Nephron (organoid): Measurements from ENCODE around the gene ZNF837.

Experiments
- H3K27ac Mint-ChIP-seq, 3 experiments: 2 replicates each; pipeline ENCODE4 v1.8.0; 2020; ENCODE audit warnings: mixed read lengths in 3 of 3, mild to moderate bottlenecking in 2 of 3, moderate library complexity in 1 of 3
- H3K27me3 Mint-ChIP-seq: 2 replicates; pipeline ENCODE4 v1.8.0; 2021; ENCODE audit warnings: low read depth, mild to moderate bottlenecking, moderate library complexity, mixed read lengths
- H3K36me3 Mint-ChIP-seq: 2 replicates; pipeline ENCODE4 v1.8.0; 2020; ENCODE audit warnings: low read depth, mixed read lengths
- H3K4me1 Mint-ChIP-seq: 2 replicates; pipeline ENCODE4 v1.8.0; 2020; ENCODE audit warnings: mixed read lengths
- H3K4me3 Mint-ChIP-seq, 3 experiments: 2 replicates each; pipeline ENCODE4 v1.8.0; 2020; ENCODE audit warnings: mild to moderate bottlenecking in 3 of 3, mixed read lengths in 3 of 3, moderate library complexity in 2 of 3
- H3K9me3 Mint-ChIP-seq: 2 replicates; pipeline ENCODE4 v1.8.0; 2020; ENCODE audit warnings: mixed read lengths
- CTCF ChIP-seq, 3 experiments: fragments of 200-600 bp; sonication (generic); IDR thresholded peaks; one replicate each; pipeline ENCODE4 v1.5.0; 2021; ENCODE audit warnings: antibody characterized with exemption in 3 of 3; ENCODE audit not compliant: unreplicated experiment in 3 of 3

The ZNF837 gene

GRCh38 chr19:58357481-58358145 is 23.2 kb downstream of the ZNF837 start:
- Mint-ChIP-seq H3K36me3 (peaks cover 4% of the 10 kb centered on the region), H3K27ac (no peak overlapping the region), H3K27me3 (no peaks in the 10 kb centered on the region), H3K4me1 (no peaks in the 10 kb centered on the region), H3K9me3 (no peaks in the 10 kb centered on the region), H3K4me3 (no peak overlapping the region)
- no peak for TF ChIP-seq CTCF (IDR thresholded peaks at IDR 0.05; ENCODE audit: unreplicated experiment in 3 of 3)

DNA sequence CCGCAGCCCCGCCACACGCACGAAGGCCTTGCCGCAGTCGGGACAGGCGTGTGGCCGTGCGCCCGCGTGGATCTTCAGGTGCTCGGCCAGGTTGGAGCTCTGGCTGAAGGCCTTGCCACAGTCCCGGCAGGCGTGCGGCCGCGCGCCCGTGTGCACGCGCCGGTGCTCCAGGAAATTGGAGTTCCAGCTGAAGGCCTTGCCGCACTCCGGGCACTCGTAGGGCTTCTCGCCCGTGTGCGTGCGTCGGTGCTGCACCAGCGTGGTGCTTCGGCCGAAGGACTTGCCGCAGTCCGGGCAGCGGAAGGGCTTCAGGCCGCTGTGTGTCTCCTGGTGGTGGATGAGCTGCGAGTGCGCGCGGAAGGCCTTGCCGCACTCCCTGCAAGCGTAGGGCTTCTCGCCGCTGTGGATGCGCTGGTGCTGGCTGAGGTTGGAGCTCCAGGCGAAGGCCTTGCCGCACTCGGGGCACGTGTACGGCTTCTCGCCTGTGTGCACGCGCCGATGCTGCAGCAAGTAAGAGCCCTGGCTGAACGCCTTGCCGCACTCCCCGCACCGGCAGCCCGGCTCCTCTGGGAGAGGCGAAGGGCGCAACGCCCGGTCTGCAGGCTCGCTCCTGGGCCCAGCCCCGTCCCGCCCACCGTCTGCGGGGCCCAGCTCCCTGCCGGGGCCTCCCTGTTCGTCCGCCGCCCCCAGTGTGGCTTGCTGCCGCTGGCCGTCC is 23.9 kb downstream of the ZNF837 start:
- H3K27ac Mint-ChIP-seq, result no peak overlapping the region
- no peaks in the 10 kb centered on the region for H3K27me3 Mint-ChIP-seq
- no peaks in the 10 kb centered on the region for H3K9me3 Mint-ChIP-seq
- H3K4me3 Mint-ChIP-seq, result no peak overlapping the region
- no peaks in the 10 kb centered on the region for H3K4me1 Mint-ChIP-seq
- no peak for TF ChIP-seq CTCF (IDR thresholded peaks at IDR 0.05; ENCODE audit: unreplicated experiment in 3 of 3)
- peaks cover 4% of the 10 kb centered on the region for H3K36me3 Mint-ChIP-seq

DNA sequence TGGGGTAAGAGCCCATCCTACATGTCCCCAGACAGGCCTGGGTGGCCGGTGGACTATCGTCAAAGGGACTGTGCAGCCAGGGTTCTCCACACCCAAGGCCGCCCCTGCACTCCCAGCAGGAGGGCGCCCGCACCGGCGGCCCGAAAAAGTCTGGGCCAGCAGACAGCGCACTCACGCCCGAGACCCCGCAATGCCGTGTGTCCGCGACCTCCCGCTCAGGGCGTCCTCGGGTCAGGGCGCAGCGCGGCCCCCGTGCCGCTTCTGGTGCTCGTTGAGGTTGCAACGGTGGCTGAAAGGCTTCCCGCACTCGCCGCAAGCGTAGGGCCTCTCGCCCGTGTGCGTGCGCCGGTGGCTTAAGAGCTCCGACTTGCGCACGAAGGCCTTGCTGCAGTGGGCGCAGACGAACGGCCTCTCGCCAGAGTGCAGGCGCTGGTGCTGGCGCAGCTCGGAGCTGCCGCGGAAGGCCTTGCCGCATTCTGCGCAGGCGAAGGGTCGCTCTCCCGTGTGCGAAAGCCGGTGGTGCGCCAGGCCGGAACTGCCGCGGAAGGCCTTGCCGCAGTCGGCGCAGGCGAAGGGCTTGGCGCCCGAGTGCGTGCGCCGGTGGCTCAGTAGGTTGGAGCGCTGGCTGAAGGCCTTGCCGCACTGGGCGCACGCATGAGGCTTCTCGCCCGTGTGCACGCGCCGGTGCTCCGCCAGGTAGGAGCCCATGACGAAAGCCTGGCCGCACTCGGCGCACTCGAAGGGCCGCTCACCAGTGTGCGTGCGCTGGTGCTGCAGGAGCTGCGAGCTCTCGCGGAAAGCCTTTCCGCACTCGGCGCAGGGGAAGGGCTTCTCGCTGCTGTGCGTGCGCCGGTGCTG is 24.7 kb downstream of the ZNF837 start:
- no peak overlapping the region for H3K27ac Mint-ChIP-seq
- no peak overlapping the region for H3K4me3 Mint-ChIP-seq
- no peaks in the 10 kb centered on the region for H3K27me3 Mint-ChIP-seq
- H3K4me1 Mint-ChIP-seq, result no peaks in the 10 kb centered on the region
- no peak for TF ChIP-seq CTCF (IDR thresholded peaks at IDR 0.05; ENCODE audit: unreplicated experiment in 3 of 3)
- peaks cover 4% of the 10 kb centered on the region for H3K36me3 Mint-ChIP-seq
- no peaks in the 10 kb centered on the region for H3K9me3 Mint-ChIP-seq

- Mint-ChIP-seq H3K4me1 (no peaks in the 10 kb centered on the region), H3K9me3 (no peaks in the 10 kb centered on the region), H3K27me3 (no peaks in the 10 kb centered on the region), H3K36me3 (peaks cover 4% of the 10 kb centered on the region), H3K4me3 (no peak overlapping the region), H3K27ac (no peak overlapping the region)
- no peak for TF ChIP-seq CTCF (IDR thresholded peaks at IDR 0.05; ENCODE audit: unreplicated experiment in 3 of 3)
Measured at GRCh38 chr19:58355215-58355796, 25.5 kb downstream of the ZNF837 start.

- no peaks in the 10 kb centered on the region for H3K9me3 Mint-ChIP-seq
- H3K27me3 Mint-ChIP-seq, result no peaks in the 10 kb centered on the region
- peaks cover 6% of the 10 kb centered on the region for H3K36me3 Mint-ChIP-seq
- no peaks in the 10 kb centered on the region for H3K4me1 Mint-ChIP-seq
- H3K27ac Mint-ChIP-seq, result no peak overlapping the region
- TF ChIP-seq CTCF (IDR thresholded peaks at IDR 0.05; ENCODE audit: unreplicated experiment in 3 of 3), result no peak
- H3K4me3 Mint-ChIP-seq, result no peak overlapping the region
Measured at GRCh38 chr19:58354478-58355030, 26.3 kb downstream of the ZNF837 start.
